HG03103 (cell line): Measurements from ENCODE around the gene ARL4D.
"Not testable (repeated sequence)": the region's sequence is repeated elsewhere in the genome, so short reads cannot be mapped to it uniquely, and the experiment has no call there.

ENCODE experiments used
- ATAC-seq: cut with Tn5 transposase; IDR thresholded peaks from one replicate; pipeline ENCODE4 v1.9.1; 2021; ENCODE audit warnings: low read depth; ENCODE audit not compliant: unreplicated experiment

The ARL4D gene

DNA sequence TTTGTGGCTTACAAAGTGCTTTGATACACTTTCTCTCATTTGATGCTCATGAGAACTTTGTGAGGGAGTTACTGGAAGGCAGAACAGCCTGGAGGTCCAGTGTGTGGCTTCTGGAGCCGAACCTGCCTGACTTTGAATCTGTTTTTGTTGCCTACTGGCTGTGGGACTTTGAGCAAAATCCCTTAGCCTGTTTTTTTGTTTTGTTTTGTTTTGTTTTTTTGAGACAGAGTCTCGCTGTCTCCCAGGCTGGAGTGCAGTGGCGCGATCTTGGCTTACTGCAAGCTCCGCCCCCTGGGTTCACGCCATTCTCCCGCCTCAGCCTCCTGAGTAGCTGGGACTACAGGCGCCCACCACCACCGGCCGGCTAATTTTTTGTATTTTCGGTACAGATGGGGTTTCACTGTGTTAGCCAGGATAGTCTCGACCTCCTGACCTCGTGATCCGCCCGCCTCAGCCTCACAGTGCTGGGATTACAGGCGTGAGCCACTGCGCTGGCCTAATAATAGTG is 20.6 kb downstream of the ARL4D start:
- ATAC-seq, result not testable (repeated sequence)

DNA sequence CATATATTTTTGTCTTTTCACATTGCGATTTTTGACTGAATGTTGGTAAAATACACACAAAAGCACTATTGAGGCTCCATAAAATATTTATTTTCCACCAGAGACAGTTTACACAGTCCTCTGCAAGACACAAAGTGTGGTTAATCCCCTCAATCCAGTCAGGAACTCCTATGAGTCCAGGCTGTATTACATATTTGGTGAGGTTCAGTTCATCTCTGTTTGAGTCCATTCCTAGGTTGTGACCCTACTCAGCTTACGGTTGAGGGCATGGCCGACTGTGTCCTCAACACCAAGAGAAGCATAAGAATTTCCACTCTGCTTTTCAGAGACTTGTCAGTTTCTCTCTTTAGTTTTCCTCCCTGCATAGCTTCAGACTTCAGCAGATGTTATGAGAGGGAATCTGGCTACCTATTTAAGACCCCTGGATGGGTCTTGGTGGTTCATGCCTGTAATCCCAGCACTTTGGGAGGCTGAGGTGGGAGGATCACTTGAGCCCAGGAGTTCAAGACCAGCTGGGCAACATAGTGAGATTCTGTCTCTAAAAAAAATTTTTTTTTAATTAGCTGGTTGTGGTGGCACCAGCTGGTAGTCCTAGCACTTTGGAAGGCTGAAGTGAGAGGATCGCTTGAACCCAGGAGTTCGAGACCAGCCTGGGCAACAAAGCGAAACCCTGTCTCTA is 25.1 kb downstream of the ARL4D start:
- ATAC-seq, result no peak

DNA sequence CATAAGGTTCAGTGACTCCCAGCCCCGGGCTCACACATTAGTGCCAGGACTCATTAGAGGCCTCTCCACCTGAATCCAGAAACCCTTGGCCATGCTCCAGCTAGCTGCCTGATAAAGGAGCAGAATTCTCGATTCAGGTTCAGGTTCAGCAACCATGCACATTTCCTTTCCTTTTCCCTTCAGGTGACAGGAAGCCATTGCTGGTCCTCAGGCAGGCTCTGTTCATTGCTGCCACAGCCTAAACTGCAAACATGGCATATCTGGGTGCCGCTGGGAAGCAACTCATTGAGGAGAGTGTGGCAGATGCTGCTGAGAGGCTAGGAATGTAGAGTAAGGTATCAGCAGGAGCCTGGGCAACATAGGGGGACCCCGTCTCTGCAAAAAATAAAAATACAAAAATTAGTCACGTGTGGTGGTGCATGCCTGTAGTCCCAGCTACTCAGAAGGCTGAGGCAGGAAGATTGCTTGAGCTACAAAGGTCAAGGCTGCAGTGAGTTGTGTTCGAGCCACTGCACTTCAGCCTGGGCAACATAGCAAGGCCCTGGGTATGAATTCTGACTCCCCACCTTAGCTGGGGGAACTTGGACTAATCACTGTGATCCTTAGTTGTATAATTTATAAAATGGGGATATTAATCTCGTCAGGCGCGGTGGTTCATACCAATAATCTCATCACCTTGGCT is 28.7 kb downstream of the ARL4D start:
- ATAC-seq, result no peak

DNA sequence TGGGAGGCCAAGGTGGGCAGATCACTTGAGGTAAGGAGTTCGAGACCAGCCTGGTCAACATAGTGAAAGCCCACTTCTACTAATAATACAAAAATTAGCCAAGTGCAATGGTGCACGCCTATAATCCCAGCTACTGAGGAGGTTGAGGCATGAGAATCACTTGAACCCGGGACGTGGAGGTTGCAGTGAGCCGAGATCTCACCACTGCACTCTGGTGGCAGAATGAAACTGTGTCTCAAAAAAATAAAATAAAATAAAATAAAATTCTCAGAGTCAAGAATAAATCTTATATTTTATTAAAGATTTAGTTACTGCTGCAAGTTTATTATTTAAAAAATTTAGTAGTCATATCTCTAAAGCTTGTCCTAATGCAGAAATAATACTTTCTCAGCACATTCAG is 29.7 kb downstream of the ARL4D start:
- ATAC-seq, result no peak

DNA sequence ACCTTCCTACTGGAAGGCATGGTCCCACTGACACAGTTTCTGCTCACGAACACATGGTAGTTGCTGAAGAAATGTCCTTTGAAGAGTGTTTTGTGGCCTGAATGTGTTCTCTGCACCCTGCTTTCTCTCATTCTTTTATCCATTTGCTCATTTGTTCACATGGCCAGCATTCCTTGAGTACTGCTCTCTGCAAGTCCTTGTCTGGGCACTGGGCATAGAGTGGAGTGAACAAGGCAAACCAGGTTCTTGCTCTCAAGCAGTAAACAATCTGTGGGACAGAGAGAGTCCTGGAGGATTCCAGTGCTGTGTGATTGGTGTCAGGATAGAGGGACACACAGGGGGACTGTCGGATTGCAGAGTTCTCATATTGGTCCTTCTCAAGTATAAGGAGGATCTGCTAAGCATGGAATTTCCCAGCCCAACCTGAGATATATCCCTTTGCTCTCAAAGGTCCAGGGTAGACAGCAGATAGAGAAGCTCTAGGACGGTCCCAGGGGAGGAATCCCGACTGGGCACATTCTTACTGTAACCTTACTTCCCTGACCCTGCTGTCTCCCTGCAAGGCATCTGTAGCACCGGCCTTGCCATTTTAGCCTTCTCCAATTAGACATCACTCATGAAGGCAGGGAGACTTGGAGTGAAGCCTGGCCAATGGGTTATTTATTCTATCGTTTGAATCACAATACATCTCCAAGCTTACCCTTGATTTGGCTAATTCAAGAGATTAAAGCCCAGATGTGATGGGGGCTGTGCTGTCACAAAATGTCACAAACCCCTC is 32.3 kb downstream of the ARL4D start:
- no peak for ATAC-seq

DNA sequence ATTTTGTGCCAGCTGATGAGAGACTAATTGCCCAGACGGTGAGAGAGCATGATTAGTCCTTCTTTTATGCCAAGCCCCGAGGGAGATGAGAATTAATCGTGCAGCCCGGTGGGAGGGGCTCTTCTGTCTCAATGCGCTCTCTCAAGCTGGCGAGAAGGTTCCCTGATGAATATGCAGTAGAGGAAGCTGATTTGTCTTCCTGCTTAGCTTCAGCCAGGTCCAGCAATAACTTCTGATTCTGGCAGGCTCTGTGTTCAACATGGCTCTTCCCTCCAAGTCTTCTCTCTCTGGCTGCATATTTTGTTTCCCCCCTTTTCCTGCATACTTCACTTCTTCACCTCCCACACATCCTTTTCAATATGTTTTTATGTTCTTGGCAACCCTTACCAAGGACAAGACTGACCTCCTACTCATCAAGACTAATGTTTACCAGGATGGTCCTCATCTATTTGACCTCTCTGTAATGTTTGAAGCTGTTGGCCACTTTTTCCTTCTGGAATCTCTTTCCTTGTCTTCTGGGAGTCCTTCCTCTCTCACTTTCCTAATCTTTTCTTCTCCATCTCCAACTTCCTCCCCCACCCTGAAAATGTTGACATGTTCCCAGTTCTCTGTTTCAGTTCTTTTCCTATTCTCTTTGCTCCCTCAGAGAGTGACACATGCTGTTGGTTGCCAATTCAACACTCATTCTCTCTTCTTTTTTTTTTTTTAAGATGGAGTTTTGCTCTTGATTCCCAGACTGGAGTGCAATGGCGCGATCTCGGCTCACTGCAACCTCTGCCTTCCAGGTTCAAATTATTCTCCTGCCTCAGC is 33.1 kb downstream of the ARL4D start:
- ATAC-seq, result no peak

DNA sequence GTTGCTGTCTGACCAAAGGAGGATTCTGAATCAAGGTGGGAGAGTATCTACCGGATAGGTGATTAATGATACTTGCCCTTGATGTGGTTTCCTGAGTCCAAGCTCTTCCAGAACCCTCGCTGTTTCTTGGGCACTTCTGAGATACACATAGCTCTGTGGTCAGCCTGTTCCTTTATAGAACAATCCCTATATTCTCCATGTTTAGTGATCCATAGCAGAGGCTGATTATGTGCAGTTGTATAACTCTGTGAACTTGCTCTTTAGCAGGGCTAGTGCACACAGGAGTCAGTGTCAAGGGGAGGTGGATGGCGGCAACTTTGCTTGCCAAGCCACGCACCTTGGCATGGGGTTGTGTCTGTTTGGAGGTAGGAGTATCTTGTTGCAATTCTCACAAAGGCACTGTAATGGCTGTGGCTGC is 36.1 kb downstream of the ARL4D start:
- ATAC-seq, result no peak

DNA sequence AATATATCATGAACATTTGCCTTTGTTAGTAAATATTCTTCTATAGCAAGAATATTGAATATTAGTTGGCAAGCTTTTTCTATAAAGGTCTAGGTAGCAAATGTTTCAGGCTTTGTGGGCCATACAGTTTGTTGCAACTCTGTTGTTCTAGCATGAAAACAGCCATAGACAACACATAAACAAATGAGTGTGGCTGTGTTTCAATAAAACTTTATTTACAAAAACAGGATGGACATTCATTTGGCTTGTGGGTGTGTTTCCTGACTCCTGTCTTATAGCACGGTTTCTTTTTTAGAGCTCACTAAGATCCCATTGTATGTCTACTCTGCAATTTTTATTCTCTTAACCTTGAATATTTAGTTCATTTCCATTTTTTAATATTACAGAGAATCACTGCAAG is 39.0 kb downstream of the ARL4D start:
- no peak for ATAC-seq

DNA sequence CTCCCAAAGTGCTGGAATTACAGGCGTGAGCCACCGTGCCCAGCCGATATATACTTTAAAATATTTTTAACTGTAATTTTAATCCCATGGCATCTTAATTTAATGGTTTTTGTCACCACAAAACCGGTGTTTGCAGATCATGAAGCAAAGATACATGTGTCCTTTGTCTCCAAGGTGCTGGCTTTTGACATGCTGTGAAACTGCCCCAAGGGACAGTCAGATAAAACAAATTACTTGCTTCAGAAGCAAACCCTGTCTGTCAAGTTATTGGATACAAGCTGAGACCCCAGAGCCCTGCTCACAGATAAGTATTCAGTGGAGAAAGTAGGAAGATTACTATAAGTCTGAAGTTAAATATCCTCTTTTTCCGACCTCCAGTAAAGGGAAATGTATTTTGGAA is 39.8 kb downstream of the ARL4D start:
- no peak for ATAC-seq

DNA sequence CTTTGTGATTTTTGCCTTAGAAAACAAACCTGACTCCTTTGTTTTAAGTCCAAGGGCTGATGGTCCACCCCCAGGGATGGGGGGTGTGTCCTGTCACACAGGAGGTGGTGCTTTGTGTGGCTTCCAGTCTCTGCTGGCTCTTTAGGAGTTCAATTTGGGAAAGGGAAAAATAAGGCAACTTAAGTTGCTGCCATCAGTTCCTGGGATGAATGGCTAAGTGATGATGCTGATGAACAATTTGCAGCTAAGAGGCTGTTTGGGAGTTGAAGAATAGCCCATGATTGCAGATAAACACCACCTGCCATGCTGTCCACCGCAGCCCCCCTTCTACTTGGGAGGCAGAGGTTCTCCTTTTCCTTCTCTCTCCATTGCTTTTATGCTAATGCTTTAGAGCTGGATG is 40.2 kb downstream of the ARL4D start:
- no peak for ATAC-seq

DNA sequence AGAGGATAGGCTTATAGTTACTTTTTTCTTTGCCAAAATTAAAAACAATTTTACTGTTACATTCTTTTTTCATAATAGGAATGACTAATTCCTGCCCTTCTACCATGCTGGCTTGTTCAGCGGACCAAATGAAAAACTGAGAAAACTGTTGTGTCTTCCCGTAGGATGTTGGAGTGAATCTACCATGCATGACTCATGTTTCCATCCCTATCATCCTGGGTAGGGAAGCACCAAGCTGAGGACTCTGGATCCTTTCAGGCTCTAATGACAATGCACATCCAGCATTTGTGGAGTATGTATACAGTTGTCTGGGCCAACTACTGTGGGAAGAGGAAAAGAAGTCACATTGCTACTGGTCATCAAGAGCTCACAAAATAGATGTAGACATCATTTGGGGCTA is 43.9 kb downstream of the ARL4D start:
- no peak for ATAC-seq

DNA sequence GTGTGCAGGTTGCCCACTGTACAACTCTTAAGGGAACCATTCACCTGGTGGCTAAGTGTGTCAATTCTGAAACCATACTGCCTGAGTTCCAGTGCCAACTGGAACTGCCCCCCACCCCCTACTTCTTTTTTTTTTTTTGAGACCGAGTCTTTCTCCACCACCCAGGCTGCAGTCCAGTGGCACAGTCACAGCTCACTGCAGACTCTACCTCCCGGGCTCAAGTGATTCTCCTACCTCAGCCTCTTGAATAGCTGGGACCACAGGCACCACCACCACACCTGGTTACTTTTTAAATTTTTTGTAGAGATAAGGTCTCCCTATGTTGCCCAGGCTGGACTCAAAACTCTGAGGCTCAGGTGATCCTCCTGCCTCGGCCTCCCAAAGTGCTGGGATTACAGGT is 44.6 kb downstream of the ARL4D start:
- ATAC-seq, result no peak

DNA sequence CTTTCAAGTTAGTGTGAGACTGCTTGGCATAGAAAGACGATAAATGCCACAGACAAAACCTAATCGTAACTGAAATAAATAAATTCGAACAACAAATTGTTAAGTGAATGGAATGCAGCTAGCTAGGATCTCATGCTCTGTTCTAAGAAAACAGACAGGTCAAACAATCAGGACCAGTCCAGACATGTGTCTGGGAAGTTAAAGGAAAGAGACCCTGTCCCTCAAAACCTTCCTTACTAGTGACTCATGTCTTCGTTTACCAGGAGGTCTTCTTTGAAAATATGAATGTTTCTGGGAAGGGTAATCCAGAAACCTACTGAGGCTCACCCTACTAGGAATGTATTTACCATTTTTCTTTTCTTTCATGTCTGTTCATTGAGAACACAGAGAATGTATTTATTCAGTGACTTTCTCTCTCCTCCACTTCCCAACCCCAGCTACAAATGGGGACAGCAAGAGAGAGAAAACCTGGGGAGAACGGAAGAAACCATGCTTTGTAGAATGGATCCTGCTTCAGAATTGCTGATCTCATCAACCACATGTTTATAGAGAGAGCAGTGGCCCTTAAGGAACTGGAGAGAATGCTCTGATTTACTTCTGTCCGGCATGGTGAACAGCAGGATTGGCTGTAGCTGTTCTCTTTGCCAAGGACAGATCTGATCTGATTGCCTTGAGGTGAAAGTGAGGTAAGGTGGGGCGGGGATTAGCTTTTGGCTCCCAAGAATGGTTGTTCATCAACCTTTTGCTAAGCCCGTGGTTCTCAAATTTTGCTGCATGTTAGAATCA is 45.6 kb downstream of the ARL4D start:
- no peak for ATAC-seq

DNA sequence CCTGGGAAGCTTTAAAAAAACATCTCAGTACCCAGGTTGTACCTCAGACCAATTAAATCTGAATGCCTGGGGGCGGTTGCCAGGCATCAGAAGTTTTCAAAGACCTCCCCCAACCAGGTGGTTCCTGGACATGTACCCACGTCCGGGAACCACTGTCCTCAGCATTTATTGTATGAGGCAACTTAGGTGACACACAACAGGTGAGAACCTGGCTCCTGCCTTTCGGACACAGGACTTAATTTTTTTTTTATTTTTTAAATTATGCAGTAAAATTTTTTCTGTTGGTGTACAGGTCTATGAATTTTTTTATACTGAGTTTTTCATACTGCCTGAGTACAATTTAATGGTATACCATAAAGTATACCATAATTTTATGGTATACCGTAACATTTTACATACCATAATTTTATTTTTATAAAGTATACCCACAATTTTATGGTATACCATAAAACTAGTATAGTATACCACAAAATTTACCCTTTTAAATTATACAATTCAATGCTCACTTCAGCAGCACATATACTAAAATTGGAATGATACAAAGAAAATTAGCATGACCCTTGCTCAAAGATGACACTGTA is 46.3 kb downstream of the ARL4D start:
- no peak for ATAC-seq

DNA sequence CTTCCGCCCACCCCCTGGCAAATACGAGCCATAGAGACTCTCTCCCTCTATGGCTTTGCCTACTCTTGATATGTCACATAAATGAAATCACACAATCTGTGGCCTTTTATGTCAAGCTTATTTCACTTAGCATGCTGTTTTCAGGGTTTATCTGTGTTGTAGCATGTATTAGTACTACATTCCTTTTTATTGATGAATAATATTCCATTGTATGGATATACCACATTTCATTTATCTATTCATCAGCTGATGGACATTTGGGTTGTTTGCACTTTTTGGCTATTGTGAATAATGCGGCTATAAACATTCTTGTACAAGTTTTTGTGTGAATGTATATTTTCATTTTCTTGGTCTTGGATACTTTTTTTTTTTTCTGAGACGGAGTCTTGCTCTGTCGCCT is 48.0 kb downstream of the ARL4D start:
- no peak for ATAC-seq

DNA sequence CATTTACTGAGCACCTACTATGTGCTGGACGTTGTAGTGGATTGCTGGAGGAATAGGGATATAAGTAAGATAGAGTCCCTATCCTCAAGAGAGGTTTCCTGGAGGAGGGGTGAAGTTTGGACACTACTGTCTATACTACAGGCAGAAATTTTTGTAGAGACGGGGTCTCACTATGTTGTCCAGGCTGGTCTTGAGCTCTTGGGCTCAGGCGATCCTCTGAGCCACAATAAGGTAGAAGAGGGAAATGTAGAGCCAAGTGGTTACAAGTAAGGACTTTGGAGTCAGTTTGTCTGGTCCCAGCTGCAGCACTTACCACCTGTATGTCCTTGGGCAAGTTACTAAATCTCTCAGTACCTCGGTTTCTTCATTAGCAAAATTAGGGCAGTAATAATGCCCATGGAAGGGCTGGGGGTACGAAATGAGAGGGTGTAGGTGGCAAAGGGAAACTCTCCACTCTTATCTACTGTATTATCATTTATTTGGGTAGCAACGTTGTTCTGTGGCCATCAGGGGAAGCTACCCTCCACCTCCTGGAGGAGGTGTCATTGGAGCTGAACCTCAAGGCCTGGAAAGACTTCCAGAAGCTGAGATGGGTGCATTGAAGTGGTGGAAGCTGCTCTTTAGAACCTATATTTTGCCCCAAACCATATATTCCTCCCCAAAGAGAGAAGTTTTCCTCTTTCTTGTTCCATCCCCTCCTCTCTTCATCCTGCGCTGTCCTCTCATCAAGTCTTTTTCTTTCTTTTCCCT is 50.1 kb downstream of the ARL4D start:
- ATAC-seq, result no peak

DNA sequence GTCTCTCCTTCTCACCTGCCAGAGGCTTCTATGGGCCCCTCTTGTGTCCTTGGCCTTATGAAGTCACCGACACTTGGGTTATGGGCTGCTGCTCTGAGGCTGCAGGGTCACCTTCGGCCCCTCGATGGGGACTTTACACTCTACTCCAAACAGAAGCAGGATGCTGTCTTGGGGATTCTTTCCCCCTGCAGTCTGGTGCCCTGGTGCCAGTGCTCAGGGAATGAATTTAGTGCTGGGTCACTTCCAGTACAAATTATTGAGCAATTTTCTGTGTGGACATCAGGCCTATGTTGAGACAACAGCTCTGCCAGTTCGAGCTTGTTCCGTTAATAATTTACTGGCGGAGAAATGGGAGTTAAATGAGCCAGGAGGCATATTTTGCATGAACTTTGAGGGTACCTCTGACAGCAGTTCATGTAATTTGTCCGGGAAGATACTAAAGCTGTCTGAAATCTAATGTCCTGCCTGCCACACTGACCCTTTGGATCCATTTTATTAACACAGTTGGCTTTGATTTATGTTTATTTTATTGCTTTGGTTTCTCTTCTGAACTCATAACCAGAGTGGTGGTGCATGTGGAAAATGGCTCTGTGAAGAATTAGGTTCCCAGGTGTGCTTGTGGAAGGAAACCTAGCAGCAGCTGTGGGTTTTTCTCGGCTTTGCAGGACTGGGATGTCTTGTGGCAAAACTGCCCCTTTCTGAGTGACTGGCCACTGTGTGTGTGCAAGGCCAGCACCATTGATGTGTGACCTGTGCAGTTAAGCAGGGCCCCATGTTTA is 50.9 kb downstream of the ARL4D start:
- no peak for ATAC-seq
